GM19324 (cell line): ENCODE data around the gene KLHL12.
"Not testable (repeated sequence)": the region's sequence is repeated elsewhere in the genome, so short reads cannot be mapped to it uniquely, and the experiment has no call there.

Experiments
- ATAC-seq: cut with Tn5 transposase; IDR thresholded peaks from one replicate; pipeline ENCODE4 v1.9.1; 2021; ENCODE audit warnings: mild to moderate bottlenecking, moderate library complexity; ENCODE audit not compliant: unreplicated experiment, low FRiP score

KLHL12 gene

DNA sequence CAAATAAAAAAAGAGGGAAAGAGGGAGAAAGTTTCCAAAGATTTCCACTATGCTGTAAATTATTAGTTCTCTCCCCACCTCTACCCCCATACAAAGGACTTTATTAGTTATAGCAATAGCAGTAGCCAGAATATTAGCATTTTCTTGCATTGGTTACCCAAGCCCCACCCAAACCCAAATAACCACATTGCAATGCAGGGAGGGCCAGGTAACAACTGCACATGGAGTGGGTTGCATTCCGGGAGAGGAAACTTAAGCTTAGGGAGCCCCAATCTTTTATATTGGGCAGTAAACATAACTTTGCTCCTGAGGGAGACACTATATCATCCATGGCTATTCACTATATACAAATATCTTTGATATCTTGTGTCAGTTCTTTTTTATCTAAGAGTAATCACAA, 25.1 kb upstream of the KLHL12 start:
- ATAC-seq, result no peak

- no peak for ATAC-seq
These were observed 24.4 kb upstream of the KLHL12 start for GRCh38 chr1:202951437-202951836.

GRCh38 chr1:202945483-202945882, 18.4 kb upstream of the KLHL12 start:
- ATAC-seq, result no peak

- ATAC-seq, result no peak
These were observed 17.4 kb upstream of the KLHL12 start for GRCh38 chr1:202944438-202944921.

GRCh38 chr1:202942426-202942825, 15.4 kb upstream of the KLHL12 start:
- ATAC-seq, result no peak

- ATAC-seq, result no peak
These were observed 14.3 kb upstream of the KLHL12 start for GRCh38 chr1:202941372-202941771.

DNA sequence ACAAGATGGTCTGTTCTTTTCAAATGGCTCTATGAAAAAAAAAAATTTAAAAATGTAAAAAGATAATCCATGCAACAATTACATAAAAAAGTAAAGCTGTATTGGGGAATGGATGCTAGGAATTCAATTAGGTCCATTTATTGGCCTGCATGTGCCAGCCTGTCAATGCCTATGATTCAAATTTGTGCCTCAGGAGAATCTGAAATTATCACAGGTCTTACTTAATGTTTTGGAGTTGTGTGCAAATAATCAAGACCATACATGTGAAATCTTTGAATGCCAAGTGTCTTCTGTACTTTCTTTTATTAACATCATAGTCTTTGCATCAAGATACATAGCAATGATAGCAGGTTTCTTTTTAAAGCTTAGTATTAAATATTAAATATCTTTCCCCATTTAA, 13.5 kb upstream of the KLHL12 start:
- ATAC-seq, result no peak

DNA sequence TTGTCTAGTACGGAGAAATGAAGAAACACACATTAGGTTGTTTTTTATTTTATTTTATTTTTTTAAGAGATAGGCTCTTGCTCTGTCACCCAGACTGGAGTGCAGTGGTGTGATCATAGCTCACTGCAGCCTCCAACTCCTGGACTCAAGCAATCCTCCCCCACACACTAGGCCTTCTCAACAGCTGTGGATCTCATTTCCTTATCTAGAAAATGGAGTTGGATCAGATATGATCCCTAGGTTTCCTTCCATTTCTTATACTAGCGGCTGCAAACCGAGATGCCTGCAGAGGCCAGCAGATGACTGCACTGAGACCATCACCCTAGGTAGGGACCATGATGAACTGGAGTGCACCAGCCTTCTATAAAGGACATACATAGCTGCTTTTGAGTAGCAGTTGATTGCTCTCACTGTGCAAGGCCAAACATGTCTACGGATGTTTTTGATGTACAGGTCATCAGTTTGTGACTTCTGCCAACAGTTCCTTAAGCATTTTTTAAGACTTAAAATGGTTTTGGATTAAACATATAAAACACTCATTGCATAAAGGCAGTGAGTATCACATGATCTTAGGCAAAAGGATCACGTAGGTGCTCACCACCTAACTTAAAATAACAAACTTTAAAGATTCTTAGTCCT, 11.4 kb upstream of the KLHL12 start:
- no peak for ATAC-seq

DNA sequence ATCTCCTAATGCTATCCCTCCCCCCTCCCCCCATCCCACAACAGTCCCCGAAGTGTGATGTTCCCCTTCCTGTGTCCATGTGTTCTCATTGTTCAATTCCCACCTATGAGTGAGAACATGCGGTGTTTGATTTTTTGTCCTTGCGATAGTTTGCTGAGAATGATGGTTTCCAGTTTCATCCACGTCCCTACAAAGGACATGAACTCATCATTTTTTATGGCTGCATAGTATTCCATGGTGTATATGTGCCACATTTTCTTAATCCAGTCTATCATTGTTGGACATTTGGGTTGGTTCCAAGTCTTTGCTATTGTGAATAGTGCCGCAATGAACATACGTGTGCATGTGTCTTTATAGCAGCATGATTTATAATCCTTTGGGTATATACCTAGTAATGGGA, 9.4 kb upstream of the KLHL12 start:
- not testable (repeated sequence) for ATAC-seq

DNA sequence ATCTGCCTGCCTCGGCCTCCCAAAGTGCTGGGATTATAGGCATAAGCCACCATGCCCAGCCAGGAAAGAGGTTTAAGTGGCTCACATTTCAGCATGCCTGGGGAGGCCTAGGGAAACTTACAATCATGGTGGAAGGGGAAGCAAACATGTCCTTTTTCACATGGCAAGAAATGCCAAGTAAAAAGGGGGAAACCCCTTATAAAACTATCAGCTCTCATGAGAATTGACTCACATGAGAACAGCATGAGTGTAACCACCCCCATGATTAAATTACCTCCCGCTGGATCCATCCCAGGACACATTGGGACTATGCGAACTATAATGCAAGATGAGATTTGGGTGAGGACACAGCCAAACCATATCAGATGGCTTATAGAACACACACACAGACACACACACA, 8.8 kb upstream of the KLHL12 start:
- no peak for ATAC-seq

DNA sequence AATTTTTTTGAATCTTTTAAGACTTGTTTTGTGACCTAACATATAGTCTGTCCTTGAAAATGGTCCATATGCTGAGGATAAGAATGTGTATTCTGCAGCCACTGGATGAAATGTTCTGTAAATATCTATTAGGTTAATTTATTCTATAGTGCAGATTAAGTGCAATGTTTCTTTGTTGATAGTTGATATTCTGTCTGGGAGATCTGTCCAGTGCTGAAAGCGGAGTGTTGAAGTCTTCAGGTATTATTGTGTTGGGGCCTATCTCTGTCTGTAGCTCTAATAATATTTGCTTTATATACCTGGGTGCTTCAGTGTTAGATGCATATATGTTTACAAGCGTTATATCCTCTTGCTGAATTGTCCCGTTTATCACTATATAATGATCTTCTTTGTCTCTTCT, 7.7 kb upstream of the KLHL12 start:
- ATAC-seq, result no peak

DNA sequence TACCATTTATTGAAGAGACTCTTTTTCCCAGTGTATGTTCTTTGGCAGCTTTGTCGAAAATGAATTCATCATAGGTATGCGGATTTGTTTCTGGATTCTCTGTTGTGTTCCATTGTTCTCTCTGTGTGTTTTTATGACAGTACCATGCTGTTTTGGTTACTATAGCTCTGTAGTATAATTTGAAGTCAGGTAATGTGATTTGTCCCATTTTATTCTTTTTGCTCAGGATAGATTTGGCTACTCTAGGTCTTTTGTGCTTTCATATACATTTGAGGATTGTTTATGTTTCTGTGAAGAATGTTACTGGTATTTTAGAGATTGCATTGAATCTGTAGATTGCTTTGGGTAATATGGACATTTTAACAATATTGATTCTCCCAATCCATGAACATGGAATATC, 5.4 kb upstream of the KLHL12 start:
- no peak for ATAC-seq

GRCh38 chr1:202923533-202923932, 3.5 kb downstream of the KLHL12 start:
- ATAC-seq, result no peak

GRCh38 chr1:202919615-202920014, 7.4 kb downstream of the KLHL12 start:
- no peak for ATAC-seq

DNA sequence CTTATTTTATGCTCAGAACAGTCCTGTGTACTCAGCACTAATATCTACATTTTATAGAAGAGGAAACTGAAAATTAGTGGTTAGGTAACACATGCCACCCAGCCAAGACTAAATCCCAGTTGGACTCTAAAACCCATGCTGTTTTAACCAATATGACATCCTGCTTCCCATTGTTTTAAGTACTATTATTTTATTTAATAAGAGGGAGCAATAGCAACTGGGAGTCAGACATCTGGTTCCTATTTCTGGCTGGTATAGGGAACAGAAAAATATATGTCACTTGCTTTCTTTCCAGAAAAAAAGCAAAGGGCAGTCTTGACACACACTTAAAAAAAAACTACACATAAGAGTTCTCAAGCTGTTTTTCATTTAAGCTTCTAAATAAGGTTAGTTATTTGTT, 11.9 kb downstream of the KLHL12 start:
- no peak for ATAC-seq

- ATAC-seq, result not testable (repeated sequence)
These were observed 14.6 kb downstream of the KLHL12 start for GRCh38 chr1:202912476-202912875.

- no peak for ATAC-seq
These were observed 17.5 kb downstream of the KLHL12 start for GRCh38 chr1:202909494-202909893.

GRCh38 chr1:202908998-202909397, 18.0 kb downstream of the KLHL12 start:
- ATAC-seq, result no peak

GRCh38 chr1:202905331-202905730, 21.7 kb downstream of the KLHL12 start:
- ATAC-seq, result no peak

- ATAC-seq, result not testable (repeated sequence)
These were observed 23.2 kb downstream of the KLHL12 start for GRCh38 chr1:202903808-202904207.

DNA sequence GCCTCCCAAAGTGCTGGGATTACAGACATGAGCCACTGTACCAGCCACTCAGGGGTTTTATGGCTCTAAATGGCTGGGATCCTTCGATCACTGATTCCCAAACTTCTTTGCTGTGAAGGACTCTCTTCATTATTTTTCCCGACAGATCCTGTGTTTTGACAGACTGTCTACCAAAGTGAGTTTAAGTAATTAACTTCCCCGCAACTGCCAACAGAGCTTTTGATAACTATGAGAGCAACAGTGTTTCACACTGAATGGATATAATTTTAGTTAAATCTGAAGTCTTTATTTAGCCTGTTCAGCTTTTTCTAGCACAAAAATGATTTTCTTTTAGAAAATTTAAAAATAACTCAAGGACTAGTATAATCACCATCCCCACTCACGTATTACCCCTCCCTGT, 25.5 kb downstream of the KLHL12 start:
- no peak for ATAC-seq

- no peak for ATAC-seq
These were observed 34.5 kb downstream of the KLHL12 start for GRCh38 chr1:202892501-202892900.

DNA sequence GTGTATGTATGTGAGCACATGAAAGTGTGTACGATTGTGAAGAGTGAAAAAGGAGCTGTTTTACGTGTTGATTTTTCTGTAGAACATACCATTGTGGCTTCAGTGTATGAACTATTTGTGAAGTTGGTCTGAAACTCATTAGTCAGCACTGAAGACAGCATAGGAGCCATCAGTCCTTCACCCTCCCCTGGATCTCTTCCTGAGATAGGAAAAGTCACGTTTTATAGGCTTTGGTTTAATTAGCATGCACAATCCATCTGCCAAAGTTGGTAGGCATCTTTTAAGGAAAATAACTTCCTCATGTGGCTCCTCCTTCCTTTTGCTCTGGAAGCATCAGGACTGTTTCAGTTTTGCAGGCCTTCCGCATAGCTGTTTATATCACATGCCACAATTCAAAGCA, 36.6 kb downstream of the KLHL12 start:
- no peak for ATAC-seq
